CD14-positive monocyte (primary cell): ENCODE results near the gene PTGFRN. TPM values are rescaled to one million over a fixed set of nuclear protein-coding genes. Genes with fewer than 3 reads are reported as not detected.

Experiments used
- DNase-seq, 3 donors: peaks; one replicate each; pipeline ENCODE4 v3.0.0-alpha.2; 2011 to 2022
- H2AFZ ChIP-seq: 2 replicates; pipeline ENCODE4 v1.6.0; 2012; ENCODE audit warnings: mild to moderate bottlenecking, low read depth, low read length, inconsistent platforms; ENCODE audit not compliant: insufficient read depth, poor library complexity, severe bottlenecking
- H3K27ac ChIP-seq, 2 donors: 1 replicate in 1 of 2; 2 replicates in 1 of 2; pipeline ENCODE4 v1.5.1; 2012 to 2013; ENCODE audit warnings: low read length in 2 of 2, control low read depth in 1 of 2, inconsistent platforms in 1 of 2, low read depth in 1 of 2, mild to moderate bottlenecking in 1 of 2
- H3K27me3 ChIP-seq, 2 donors: one replicate each; pipeline versions ENCODE4 v1.6.0 to v1.6.1; 2011 to 2013; ENCODE audit warnings: low read length in 2 of 2; ENCODE audit not compliant: control insufficient read depth in 2 of 2, insufficient read depth in 2 of 2
- H3K36me3 ChIP-seq, 2 donors: replicated peaks in 1 of 2; 1 replicate in 1 of 2; 2 replicates in 1 of 2; pipeline versions ENCODE4 v1.5.1 to v1.6.1; 2012 to 2013; ENCODE audit warnings: low read length in 2 of 2, control low read depth in 1 of 2, inconsistent platforms in 1 of 2, mild to moderate bottlenecking in 1 of 2; ENCODE audit not compliant: insufficient read depth in 2 of 2, control insufficient read depth in 1 of 2
- H3K4me1 ChIP-seq, 2 donors: 1 replicate in 1 of 2; 2 replicates in 1 of 2; pipeline versions ENCODE4 v1.5.1 to v1.6.1; 2012 to 2013; ENCODE audit warnings: low read length in 2 of 2, control low read depth in 1 of 2, inconsistent platforms in 1 of 2, mild to moderate bottlenecking in 1 of 2, moderate library complexity in 1 of 2; ENCODE audit not compliant: insufficient read depth in 2 of 2, control insufficient read depth in 1 of 2
- H3K4me2 ChIP-seq: replicated peaks from 2 replicates; pipeline ENCODE3; 2012; ENCODE audit warnings: low read length, moderate library complexity, mild to moderate bottlenecking; ENCODE audit not compliant: poor library complexity, severe bottlenecking; ENCODE audit errors: extremely low read depth
- H3K4me3 ChIP-seq, 3 experiments: fragments of 200-600 bp in 1 of 3; sonication (generic) in 1 of 3; replicated peaks in 1 of 3; 1 replicate in 2 of 3; 2 replicates in 1 of 3; pipeline ENCODE4 v1.5.1; 2011 to 2013; ENCODE audit warnings: low read length in 3 of 3, mild to moderate bottlenecking in 3 of 3, control low read depth in 2 of 3, low read depth in 2 of 3, inconsistent platforms in 1 of 3, moderate library complexity in 1 of 3
- H3K79me2 ChIP-seq: 2 replicates; pipeline ENCODE4 v1.6.0; 2012; ENCODE audit warnings: mild to moderate bottlenecking, control low read depth, inconsistent platforms, low read length, moderate library complexity; ENCODE audit not compliant: insufficient read depth
- H3K9ac ChIP-seq: 2 replicates; pipeline ENCODE4 v1.6.0; 2017; ENCODE audit warnings: low read length, mild to moderate bottlenecking; ENCODE audit not compliant: insufficient read depth, poor library complexity, severe bottlenecking
- H3K9me3 ChIP-seq, 2 donors: replicated peaks in 1 of 2; 1 replicate in 1 of 2; 2 replicates in 1 of 2; pipeline versions ENCODE4 v1.5.1 to v1.6.1; 2012 to 2013; ENCODE audit warnings: low read length in 2 of 2, control low read depth in 1 of 2; ENCODE audit not compliant: control insufficient read depth in 1 of 2, insufficient read depth in 1 of 2
- H4K20me1 ChIP-seq: 2 replicates; pipeline ENCODE4 v1.6.0; 2012; ENCODE audit warnings: mild to moderate bottlenecking, low read length, control low read depth, moderate library complexity; ENCODE audit not compliant: insufficient read depth
- H3K27ac Mint-ChIP-seq, 7 donors: one replicate each; pipeline ENCODE4 v1.8.0; 2020; ENCODE audit warnings: mild to moderate bottlenecking in 7 of 7, mixed read lengths in 7 of 7, moderate library complexity in 6 of 7, inconsistent platforms in 2 of 7
- H3K27me3 Mint-ChIP-seq, 3 donors: one replicate each; pipeline ENCODE4 v1.8.0; 2021 to 2022; ENCODE audit warnings: low read depth in 3 of 3, mild to moderate bottlenecking in 3 of 3, mixed read lengths in 3 of 3, moderate library complexity in 3 of 3, inconsistent platforms in 1 of 3
- H3K36me3 Mint-ChIP-seq, 2 donors: one replicate each; pipeline ENCODE4 v1.8.0; 2020; ENCODE audit warnings: mixed read lengths in 2 of 2, inconsistent platforms in 1 of 2, mild to moderate bottlenecking in 1 of 2
- H3K4me1 Mint-ChIP-seq: one replicate; pipeline ENCODE4 v1.8.0; 2020; ENCODE audit warnings: mild to moderate bottlenecking, mixed read lengths
- H3K4me3 Mint-ChIP-seq, 2 donors: one replicate each; pipeline ENCODE4 v1.8.0; 2020; ENCODE audit warnings: mild to moderate bottlenecking in 2 of 2, mixed read lengths in 2 of 2, moderate library complexity in 1 of 2
- H3K9me3 Mint-ChIP-seq, 7 donors: one replicate each; pipeline ENCODE4 v1.8.0; 2020 to 2022; ENCODE audit warnings: mixed read lengths in 7 of 7, mild to moderate bottlenecking in 6 of 7, moderate library complexity in 6 of 7, inconsistent platforms in 2 of 7
- WGBS: methylation state at CpG from one replicate; pipeline ENCODE4 v1.1.5; 2013; ENCODE audit warnings: missing lambda C conversion rate; ENCODE audit not compliant: insufficient coverage; 5-methylcytosine and 5-hydroxymethylcytosine counted together
- intact Hi-C, 2 donors: fragments of 100-400 bp; cut with micrococcal nuclease; formaldehyde crosslinking; loops; one replicate each; pipeline versions ENCODE4 v1.15.0 to v1.15.1; 2023
- polyA plus RNA-seq, 3 donors: library from polyadenylated mRNA; depleted of rRNA in 1 of 3; unstranded in 2 of 3; stranded (reverse) in 1 of 3; fragments of 300-500 nt in 2 of 3; fragments of >200 nt in 1 of 3; fragmentation: Illumina TruSeq in 2 of 3; gene quantifications; 1 replicate in 2 of 3; 2 replicates in 1 of 3; pipeline ENCODE4 v1.2.3, GENCODE V29; 2012 to 2021
- TF ChIP-seq, protein P1 (sequence below): fragments of 200-600 bp; IDR thresholded peaks from one replicate; pipeline ENCODE4 v1.8.0; 2022; ENCODE audit warnings: antibody characterized with exemption, mild to moderate bottlenecking

PTGFRN gene
- polyA plus RNA-seq, 3 donors = 1.5 to 2.9 (median 1.6) TPM

- H3K27ac ChIP-seq = no peak overlapping the region
- no peak overlapping the region for H2AFZ ChIP-seq
- Mint-ChIP-seq H3K9me3 (peaks cover 0 to 2% (median 0%) of the 10 kb centered on the region in 7 donors), H3K27ac (no peak overlapping the region), H3K36me3 (no peaks in the 10 kb centered on the region), H3K4me1 (peaks cover 5% of the 10 kb centered on the region), H3K27me3 (peaks cover 20 to 40% (median 33%) of the 10 kb centered on the region in 3 donors), H3K4me3 (no peak overlapping the region)
- TF ChIP-seq, protein P1, sequence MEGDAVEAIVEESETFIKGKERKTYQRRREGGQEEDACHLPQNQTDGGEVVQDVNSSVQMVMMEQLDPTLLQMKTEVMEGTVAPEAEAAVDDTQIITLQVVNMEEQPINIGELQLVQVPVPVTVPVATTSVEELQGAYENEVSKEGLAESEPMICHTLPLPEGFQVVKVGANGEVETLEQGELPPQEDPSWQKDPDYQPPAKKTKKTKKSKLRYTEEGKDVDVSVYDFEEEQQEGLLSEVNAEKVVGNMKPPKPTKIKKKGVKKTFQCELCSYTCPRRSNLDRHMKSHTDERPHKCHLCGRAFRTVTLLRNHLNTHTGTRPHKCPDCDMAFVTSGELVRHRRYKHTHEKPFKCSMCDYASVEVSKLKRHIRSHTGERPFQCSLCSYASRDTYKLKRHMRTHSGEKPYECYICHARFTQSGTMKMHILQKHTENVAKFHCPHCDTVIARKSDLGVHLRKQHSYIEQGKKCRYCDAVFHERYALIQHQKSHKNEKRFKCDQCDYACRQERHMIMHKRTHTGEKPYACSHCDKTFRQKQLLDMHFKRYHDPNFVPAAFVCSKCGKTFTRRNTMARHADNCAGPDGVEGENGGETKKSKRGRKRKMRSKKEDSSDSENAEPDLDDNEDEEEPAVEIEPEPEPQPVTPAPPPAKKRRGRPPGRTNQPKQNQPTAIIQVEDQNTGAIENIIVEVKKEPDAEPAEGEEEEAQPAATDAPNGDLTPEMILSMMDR = no peak
- H3K9ac ChIP-seq = no peak overlapping the region
- WGBS = 100% methylated on average over 1 of the region's 3 CpGs
- intact Hi-C loops = no loop called here
- peaks cover 9 to 14% of the 10 kb centered on the region in 2 donors for H3K4me1 ChIP-seq
- no peak for DNase-seq
- peaks cover 11 to 44% of the 10 kb centered on the region in 2 donors for H3K27me3 ChIP-seq
- H3K4me2 ChIP-seq = no peak overlapping the region
- no peak overlapping the region for H3K4me3 ChIP-seq
- no peaks in the 10 kb centered on the region for H4K20me1 ChIP-seq
- no peaks in the 10 kb centered on the region for H3K79me2 ChIP-seq
- H3K9me3 ChIP-seq = no peaks in the 10 kb centered on the region
- H3K36me3 ChIP-seq = no peaks in the 10 kb centered on the region
These were observed 2.9 kb upstream of the PTGFRN start for GRCh38 chr1:116906812-116907211.

- TF ChIP-seq, protein P1 = no peak
- H3K27me3 Mint-ChIP-seq = peaks cover 17 to 36% (median 30%) of the 10 kb centered on the region in 3 donors
- Histone ChIP-seq H3K4me1 (peaks cover 9 to 14% of the 10 kb centered on the region in 2 donors), H3K36me3 (no peaks in the 10 kb centered on the region), H3K27ac (no peak overlapping the region), H2AFZ (no peak overlapping the region), H3K9me3 (no peaks in the 10 kb centered on the region), H3K4me3 (no peak overlapping the region), H3K4me2 (no peak overlapping the region), H4K20me1 (no peaks in the 10 kb centered on the region), H3K79me2 (no peaks in the 10 kb centered on the region), H3K9ac (no peak overlapping the region), H3K27me3 (peaks cover 17 to 46% of the 10 kb centered on the region in 2 donors)
- H3K4me3 Mint-ChIP-seq = no peak overlapping the region
- intact Hi-C loops = no loop called here
- peaks cover 0 to 2% (median 0%) of the 10 kb centered on the region in 7 donors for H3K9me3 Mint-ChIP-seq
- H3K27ac Mint-ChIP-seq = no peak overlapping the region
- no peak for DNase-seq
- WGBS = 100% methylated on average over 3 of the region's 3 CpGs
- H3K36me3 Mint-ChIP-seq = no peaks in the 10 kb centered on the region
- H3K4me1 Mint-ChIP-seq = peaks cover 5% of the 10 kb centered on the region
These were observed 2.4 kb upstream of the PTGFRN start for GRCh38 chr1:116907351-116907750.
